ENCODE measurements around the gene NCKAP5.

NCKAP5 gene

DNA sequence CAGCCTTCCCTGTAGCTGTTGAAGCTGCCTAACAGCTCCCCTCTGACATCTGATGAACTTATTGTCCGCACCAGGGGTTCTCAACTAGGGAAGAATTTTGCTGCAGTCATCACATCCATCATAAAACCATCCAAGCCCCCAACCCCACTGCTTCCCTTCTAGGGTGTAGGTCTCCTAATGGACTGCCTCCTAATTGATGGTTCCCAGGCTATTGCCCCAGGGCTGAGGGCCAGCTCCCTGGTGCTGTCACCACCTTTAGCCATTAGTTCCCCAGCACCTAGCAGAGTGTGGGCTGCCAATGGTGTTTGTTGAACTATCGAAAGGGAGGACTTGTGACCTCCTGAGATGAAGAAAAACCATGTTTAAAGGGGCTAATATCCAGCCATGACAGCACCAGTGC, 125.9 kb downstream of the NCKAP5 start:
- CTCF ChIA-PET = no interaction called here
- H3K4me3 ChIP-seq (ENCODE audit: low read depth, low read length) = no peak overlapping the region
- TF ChIP-seq, protein P1, sequence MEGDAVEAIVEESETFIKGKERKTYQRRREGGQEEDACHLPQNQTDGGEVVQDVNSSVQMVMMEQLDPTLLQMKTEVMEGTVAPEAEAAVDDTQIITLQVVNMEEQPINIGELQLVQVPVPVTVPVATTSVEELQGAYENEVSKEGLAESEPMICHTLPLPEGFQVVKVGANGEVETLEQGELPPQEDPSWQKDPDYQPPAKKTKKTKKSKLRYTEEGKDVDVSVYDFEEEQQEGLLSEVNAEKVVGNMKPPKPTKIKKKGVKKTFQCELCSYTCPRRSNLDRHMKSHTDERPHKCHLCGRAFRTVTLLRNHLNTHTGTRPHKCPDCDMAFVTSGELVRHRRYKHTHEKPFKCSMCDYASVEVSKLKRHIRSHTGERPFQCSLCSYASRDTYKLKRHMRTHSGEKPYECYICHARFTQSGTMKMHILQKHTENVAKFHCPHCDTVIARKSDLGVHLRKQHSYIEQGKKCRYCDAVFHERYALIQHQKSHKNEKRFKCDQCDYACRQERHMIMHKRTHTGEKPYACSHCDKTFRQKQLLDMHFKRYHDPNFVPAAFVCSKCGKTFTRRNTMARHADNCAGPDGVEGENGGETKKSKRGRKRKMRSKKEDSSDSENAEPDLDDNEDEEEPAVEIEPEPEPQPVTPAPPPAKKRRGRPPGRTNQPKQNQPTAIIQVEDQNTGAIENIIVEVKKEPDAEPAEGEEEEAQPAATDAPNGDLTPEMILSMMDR (IDR thresholded peaks at IDR 0.05; ENCODE audit: insufficient read depth, low read length, missing control alignments) = no peak
- no peak for DNase-seq (ENCODE audit: low read depth, low spot score)
- POLR2A ChIA-PET = no interaction called here

- DNase-seq (ENCODE audit: low read depth, low spot score) = no peak
- POLR2A ChIA-PET = no interaction called here
- no peak overlapping the region for H3K4me3 ChIP-seq (ENCODE audit: low read depth, low read length)
- CTCF ChIA-PET = no interaction called here
- TF ChIP-seq, protein P1 (IDR thresholded peaks at IDR 0.05; ENCODE audit: insufficient read depth, low read length, missing control alignments) = no peak
Observed at GRCh38 chr2:133439565-133439920, 128.7 kb downstream of the NCKAP5 start.

GRCh38 chr2:133438848-133439564, 129.3 kb downstream of the NCKAP5 start:
- no peak for DNase-seq (ENCODE audit: low read depth, low spot score)
- ChIA-PET CTCF (no interaction called here), POLR2A (no interaction called here)
- TF ChIP-seq, protein P1 (IDR thresholded peaks at IDR 0.05; ENCODE audit: insufficient read depth, low read length, missing control alignments) = no peak
- H3K4me3 ChIP-seq (ENCODE audit: low read depth, low read length) = no peak overlapping the region

DNA sequence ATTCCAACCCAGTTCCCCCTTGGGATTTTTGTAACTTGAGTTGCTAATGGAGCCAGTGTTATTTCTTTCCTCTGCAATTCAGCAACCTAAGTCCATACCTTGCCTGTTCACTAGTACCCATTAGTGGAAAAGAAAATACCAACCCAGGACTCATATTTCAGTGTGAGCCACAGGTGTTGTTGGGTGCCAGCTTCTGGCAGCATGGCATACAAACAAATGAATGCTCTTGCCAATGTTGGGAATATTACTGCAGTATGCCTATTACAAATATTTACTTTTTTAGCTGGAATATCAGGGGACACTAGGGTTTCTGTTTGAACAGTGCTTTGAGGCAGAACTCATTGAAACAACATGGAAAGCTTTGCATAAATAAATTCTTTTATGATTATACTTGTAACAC, 130.2 kb downstream of the NCKAP5 start:
- POLR2A ChIA-PET = no interaction called here
- no peak for DNase-seq (ENCODE audit: low read depth, low spot score)
- CTCF ChIA-PET = interaction anchor here (1.0 kb wide), 1 partner anchor 11 kb away, joined by 3 read pairs; no protein-coding TSS in a partner anchor
- no peak overlapping the region for H3K4me3 ChIP-seq (ENCODE audit: low read depth, low read length)
- TF ChIP-seq, protein P1 (IDR thresholded peaks at IDR 0.05; ENCODE audit: insufficient read depth, low read length, missing control alignments) = no peak

GRCh38 chr2:133437492-133437891, 130.8 kb downstream of the NCKAP5 start:
- H3K4me3 ChIP-seq (ENCODE audit: low read depth, low read length) = no peak overlapping the region
- TF ChIP-seq, protein P1 (IDR thresholded peaks at IDR 0.05; ENCODE audit: insufficient read depth, low read length, missing control alignments) = no peak
- ChIA-PET POLR2A (no interaction called here), CTCF (interaction anchor here (1.0 kb wide), 1 partner anchor 12 kb away, joined by 3 read pairs; no protein-coding TSS in a partner anchor)
- DNase-seq (ENCODE audit: low read depth, low spot score) = no peak

DNA sequence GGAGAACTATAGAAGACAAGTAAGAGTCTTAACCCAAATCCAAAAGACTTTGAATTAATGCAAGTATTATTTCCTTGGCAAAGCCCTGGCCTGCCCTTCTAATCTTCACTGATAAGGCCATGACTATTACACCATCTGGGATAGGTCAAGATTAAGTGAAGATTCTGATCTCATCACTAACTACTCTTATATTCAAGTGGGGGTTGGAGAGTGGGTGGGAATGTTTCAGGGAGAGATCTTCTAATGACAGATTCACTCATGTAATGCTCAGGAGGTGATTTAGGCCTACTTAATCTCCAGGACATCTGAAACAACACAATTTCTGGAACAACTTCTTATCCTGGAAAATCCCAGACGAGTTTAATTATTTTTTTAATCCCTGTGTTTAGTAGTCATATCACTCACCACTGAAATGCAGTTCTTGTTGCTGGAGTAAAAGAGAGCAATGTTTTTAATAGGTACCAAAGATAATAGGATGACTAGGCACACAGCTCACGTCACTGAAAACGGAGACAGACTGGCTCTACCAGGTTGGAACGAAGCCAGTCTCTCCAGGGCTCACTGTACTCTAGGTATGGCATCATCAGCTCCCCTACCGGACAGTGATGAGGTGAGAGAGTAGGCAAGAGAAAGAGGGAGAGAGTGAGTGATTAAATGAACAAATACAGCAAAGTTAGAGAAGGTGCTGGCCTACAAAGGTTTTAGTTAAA, 133.1 kb downstream of the NCKAP5 start:
- TF ChIP-seq, protein P1 (IDR thresholded peaks at IDR 0.05; ENCODE audit: insufficient read depth, low read length, missing control alignments) = peak; percentile 12
- CTCF ChIA-PET = no interaction called here
- POLR2A ChIA-PET = no interaction called here
- no peak overlapping the region for H3K4me3 ChIP-seq (ENCODE audit: low read depth, low read length)
- DNase-seq (ENCODE audit: low read depth, low spot score) = peak; percentile 50

All from AG04449 (cell line).